Measurements from ENCODE around the gene MRE11. TPM values are rescaled to one million over a fixed set of nuclear protein-coding genes. Genes with fewer than 3 reads are reported as not detected.

Gene MRE11
- total RNA-seq, 4 donors from 2014 or later: 18.4 to 25.0 (median 22.8) TPM

DNA sequence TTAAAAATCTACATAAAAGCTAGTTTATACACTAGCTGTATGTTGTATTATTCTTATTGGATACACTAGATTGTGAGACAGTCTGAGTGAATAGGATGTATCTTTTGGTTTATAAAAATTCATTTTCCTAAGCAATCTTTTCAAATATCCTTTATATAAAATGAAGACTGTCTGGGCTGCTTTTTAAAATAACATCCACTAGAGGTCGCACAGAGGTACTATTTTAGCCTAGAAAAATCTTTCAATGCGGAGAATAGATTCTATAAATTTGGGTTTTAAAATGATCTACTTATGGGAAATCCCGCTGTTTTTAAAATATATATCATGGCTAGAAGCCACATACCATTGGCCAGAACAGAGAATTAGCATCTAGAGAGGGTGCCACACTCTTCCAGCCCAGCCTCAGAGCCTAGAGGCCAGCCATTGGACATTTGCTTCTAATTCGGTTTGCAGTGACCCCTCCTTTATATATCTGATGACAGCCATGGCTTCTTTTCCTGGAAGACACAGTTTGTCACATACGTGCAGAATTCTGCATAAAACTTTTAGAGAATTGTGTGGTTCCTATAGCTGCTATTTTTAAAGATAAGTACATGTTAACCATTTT, 25.9 kb upstream of the MRE11 start:
- Histone ChIP-seq H3K4me1 (no peaks in the 10 kb centered on the region), H3K27ac (no peak overlapping the region), H3K36me3 (no peaks in the 10 kb centered on the region), H3K4me3 (replicated peaks in 1 of 3) (no peak overlapping the region), H3K9me3 (no peaks in the 10 kb centered on the region), H3K27me3 (no peaks in the 10 kb centered on the region)
- no peak for DNase-seq
- intact Hi-C loops (cut with DNase I): loop anchor here (5.0 kb wide), 1 partner anchor 78 kb away; no protein-coding TSS in a partner anchor
- TF ChIP-seq CTCF (IDR thresholded peaks at IDR 0.05): peak; percentile 32 to 72 (median 56)
- TF ChIP-seq POLR2A (IDR thresholded peaks at IDR 0.05): no peak
- WGBS, 2 donors: 8 to 16% methylated on average over 5 of the region's 5 CpGs

DNA sequence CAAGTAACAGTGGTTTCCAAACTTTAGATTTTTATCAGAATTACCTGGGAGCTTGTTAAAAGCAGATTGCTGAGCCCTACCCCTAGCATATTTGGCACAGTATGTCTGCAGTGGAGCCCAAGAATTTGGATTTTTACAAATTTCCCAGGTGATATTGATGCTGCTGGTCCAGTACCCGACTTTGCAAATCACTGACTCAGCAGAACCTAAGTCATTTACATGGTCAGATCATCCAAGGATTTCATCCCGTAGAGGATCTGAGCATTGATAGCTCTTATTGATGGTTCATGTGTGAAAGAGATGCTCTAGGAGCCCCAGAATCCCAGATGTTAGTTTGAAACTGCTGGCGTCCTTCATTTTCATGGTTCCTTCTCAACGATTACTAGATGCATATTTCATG, 24.7 kb upstream of the MRE11 start:
- DNase-seq: no peak
- H3K9me3 ChIP-seq: no peaks in the 10 kb centered on the region
- no peak overlapping the region for H3K4me3 ChIP-seq (replicated peaks in 1 of 3)
- H3K27me3 ChIP-seq: no peaks in the 10 kb centered on the region
- intact Hi-C loops (cut with DNase I): no loop called here
- 71 to 74% methylated on average over 4 of the region's 4 CpGs for WGBS, 2 donors
- no peaks in the 10 kb centered on the region for H3K4me1 ChIP-seq
- TF ChIP-seq CTCF (IDR thresholded peaks at IDR 0.05) (no peak), POLR2A (IDR thresholded peaks at IDR 0.05) (no peak)
- no peaks in the 10 kb centered on the region for H3K36me3 ChIP-seq
- H3K27ac ChIP-seq: no peak overlapping the region

DNA sequence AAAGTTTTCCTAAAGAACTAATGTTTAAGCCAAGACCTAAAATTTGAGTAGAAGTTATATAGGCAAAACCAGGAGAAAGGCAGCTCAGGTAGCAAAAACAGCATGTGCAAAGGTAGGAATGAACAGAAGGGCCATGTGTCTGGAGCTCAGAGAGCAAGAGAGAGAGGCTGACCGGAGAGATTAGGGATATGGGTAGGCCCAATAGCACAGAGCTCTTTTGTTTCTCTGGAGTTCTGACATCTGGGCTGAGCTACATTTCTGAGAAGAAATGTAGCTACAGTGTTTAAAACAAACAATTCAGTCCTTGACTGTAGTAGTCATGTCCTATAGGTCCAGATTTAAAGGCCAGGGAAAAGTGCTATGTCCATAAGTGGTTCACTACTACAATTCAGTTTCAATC, 23.1 kb upstream of the MRE11 start:
- H3K4me1 ChIP-seq: peaks cover 3 to 7% of the 10 kb centered on the region in 2 donors
- TF ChIP-seq CTCF (IDR thresholded peaks at IDR 0.05): no peak
- no peak for TF ChIP-seq POLR2A (IDR thresholded peaks at IDR 0.05)
- no peaks in the 10 kb centered on the region for H3K9me3 ChIP-seq
- no peak overlapping the region for H3K27ac ChIP-seq
- no peak for DNase-seq
- intact Hi-C loops (cut with DNase I): no loop called here
- no peak overlapping the region for H3K4me3 ChIP-seq (replicated peaks in 1 of 3)
- H3K36me3 ChIP-seq: no peaks in the 10 kb centered on the region
- H3K27me3 ChIP-seq: no peaks in the 10 kb centered on the region
- WGBS, 2 donors: 44 to 53% methylated on average over 1 of the region's 1 CpG

DNA sequence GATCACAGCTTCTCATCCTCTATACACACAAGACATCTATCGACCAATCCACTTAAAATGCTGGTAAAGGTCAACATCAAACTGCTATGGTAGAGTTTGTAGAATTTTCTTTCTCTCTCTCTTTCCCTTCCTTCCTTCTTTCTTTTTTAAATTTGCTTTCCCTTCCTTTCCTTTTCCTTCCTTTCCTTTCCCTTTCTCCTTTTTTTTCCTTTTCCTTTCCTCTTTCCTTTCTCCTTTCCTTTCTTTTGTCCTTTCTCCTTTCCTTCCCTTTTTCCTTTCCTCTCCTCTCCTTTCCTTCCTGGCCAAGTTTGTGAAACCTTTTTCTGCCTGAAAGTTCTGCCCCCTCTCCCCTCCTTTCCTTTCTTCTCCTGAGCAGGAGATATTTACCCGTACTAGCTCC, 21.8 kb upstream of the MRE11 start:
- intact Hi-C loops (cut with DNase I): no loop called here
- Histone ChIP-seq H3K4me3 (replicated peaks in 1 of 3) (no peak overlapping the region), H3K27me3 (no peaks in the 10 kb centered on the region), H3K4me1 (peaks cover 3 to 7% of the 10 kb centered on the region in 2 donors), H3K27ac (no peak overlapping the region), H3K9me3 (no peaks in the 10 kb centered on the region), H3K36me3 (no peaks in the 10 kb centered on the region)
- DNase-seq: no peak
- WGBS, 2 donors: 82 to 90% methylated on average over 2 of the region's 2 CpGs
- TF ChIP-seq POLR2A (IDR thresholded peaks at IDR 0.05) (no peak), CTCF (IDR thresholded peaks at IDR 0.05) (no peak)

DNA sequence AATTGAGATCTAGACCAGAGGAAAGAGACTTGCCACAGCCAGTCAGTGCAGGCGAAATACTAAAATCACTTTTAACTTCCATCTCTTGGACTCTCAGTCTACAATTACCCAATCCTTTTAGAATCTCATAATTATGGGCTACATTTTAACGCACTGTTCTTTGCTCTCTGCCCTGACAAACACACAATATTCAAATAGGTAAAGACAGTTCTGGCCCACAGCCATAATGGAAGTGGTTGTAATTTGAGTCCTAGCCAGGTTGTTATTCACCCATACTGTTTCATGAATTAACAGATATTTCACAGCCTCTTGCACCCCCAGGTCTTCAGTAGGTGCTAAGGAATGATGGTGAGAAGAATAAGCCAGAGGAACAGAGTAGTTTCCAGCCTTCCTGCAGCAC, 19.4 kb upstream of the MRE11 start:
- intact Hi-C loops (cut with DNase I): no loop called here
- WGBS, 2 donors: 47 to 66% methylated on average over 2 of the region's 2 CpGs
- no peaks in the 10 kb centered on the region for H3K27me3 ChIP-seq
- peaks cover 3 to 7% of the 10 kb centered on the region in 2 donors for H3K4me1 ChIP-seq
- TF ChIP-seq CTCF (IDR thresholded peaks at IDR 0.05): no peak
- TF ChIP-seq POLR2A (IDR thresholded peaks at IDR 0.05): no peak
- no peaks in the 10 kb centered on the region for H3K9me3 ChIP-seq
- H3K27ac ChIP-seq: no peak overlapping the region
- DNase-seq: no peak
- H3K4me3 ChIP-seq (replicated peaks in 1 of 3): no peak overlapping the region
- no peaks in the 10 kb centered on the region for H3K36me3 ChIP-seq

All from thyroid gland (tissue), 4 donors.